ENCODE data around the gene REPIN1. TPM values are rescaled to one million over a fixed set of nuclear protein-coding genes. Genes with fewer than 3 reads are reported as not detected.

The REPIN1 gene
- total RNA-seq, 1 experiment from 2014 or later = 106 TPM

- H3K27ac ChIP-seq (ENCODE audit: low read depth, low read length) = peak overlapping the region; percentile 53
- no peak for TF ChIP-seq POLR2A (IDR thresholded peaks at IDR 0.05; ENCODE audit: borderline replicate concordance, extremely low read depth, insufficient read depth, insufficient read length)
- peak; percentile 37 for TF ChIP-seq TCF7L2 (IDR thresholded peaks at IDR 0.05; ENCODE audit: borderline replicate concordance, extremely low read depth, insufficient read depth, insufficient read length)
- peak overlapping the region; percentile 99 for H3K4me2 ChIP-seq (ENCODE audit: low read length)
- no peaks in the 10 kb centered on the region for H4K20me1 ChIP-seq (ENCODE audit: insufficient read depth)
- H3K4me3 ChIP-seq (replicated peaks in 1 of 2; ENCODE audit: low read depth in 1 of 2, low read length in 2 of 2) = peak overlapping the region; percentile 66 to 88
- BruUV-seq (replicated peaks) = no TSS peak
- peak; percentile 35 for ATAC-seq
- no peaks in the 10 kb centered on the region for H3K27me3 ChIP-seq (ENCODE audit: insufficient read depth, low read length)
- H3K9me2 ChIP-seq (ENCODE audit: insufficient read depth) = no peaks in the 10 kb centered on the region
- no peaks in the 10 kb centered on the region for H3K36me3 ChIP-seq (ENCODE audit: control insufficient read depth in 1 of 2, insufficient read depth in 2 of 2, low read length in 2 of 2)
- no peaks in the 10 kb centered on the region; the same call in 1 of the 2 replicates for H3K79me2 ChIP-seq (ENCODE audit: insufficient read depth, low read length)
- no peak for DNase-seq (ENCODE audit: low read depth, low spot score)
- POLR2A ChIA-PET = no interaction called here
- H2AFZ ChIP-seq (ENCODE audit: low read depth, low read length, poor library complexity, severe bottlenecking) = no peak overlapping the region
- no peaks in the 10 kb centered on the region for H3K9me3 ChIP-seq (ENCODE audit: control insufficient read depth in 1 of 2, insufficient read depth in 1 of 2, low read depth in 1 of 2, low read length in 2 of 2)
- RAD21 ChIA-PET (ENCODE audit: low non-redundant PET in 1 of 2, low total read pairs in 2 of 2, uncharacterized antibody in 2 of 2, unreplicated experiment in 2 of 2) = no interaction called here
- CTCF ChIA-PET = no interaction called here
- peaks cover 15 to 24% of the 10 kb centered on the region in 2 experiments for H3K4me1 ChIP-seq (ENCODE audit: control insufficient read depth in 1 of 2, insufficient read depth in 2 of 2, low read length in 2 of 2)
- intact Hi-C loops (cut with micrococcal nuclease) = loop anchor here (1.0 to 2.0 kb wide), 2 partner anchors 13 to 26 kb away; a partner anchor contains a TSS
- peak overlapping the region; percentile 70 for H3K9ac ChIP-seq (ENCODE audit: low read length)
These were observed 11.1 kb downstream of the REPIN1 start for GRCh38 chr7:150379441-150380379.

- Histone ChIP-seq H3K4me1 (ENCODE audit: control insufficient read depth in 1 of 2, insufficient read depth in 2 of 2, low read length in 2 of 2) (peaks cover 15 to 24% of the 10 kb centered on the region in 2 experiments), H3K79me2 (ENCODE audit: insufficient read depth, low read length) (no peaks in the 10 kb centered on the region; the same call in 1 of the 2 replicates), H3K9me2 (ENCODE audit: insufficient read depth) (no peaks in the 10 kb centered on the region), H3K27me3 (ENCODE audit: insufficient read depth, low read length) (no peaks in the 10 kb centered on the region), H4K20me1 (ENCODE audit: insufficient read depth) (no peaks in the 10 kb centered on the region), H3K36me3 (ENCODE audit: control insufficient read depth in 1 of 2, insufficient read depth in 2 of 2, low read length in 2 of 2) (no peaks in the 10 kb centered on the region), H3K9ac (ENCODE audit: low read length) (no peak overlapping the region; the same call in 1 of the 2 replicates), H3K27ac (ENCODE audit: low read depth, low read length) (no peak overlapping the region), H2AFZ (ENCODE audit: low read depth, low read length, poor library complexity, severe bottlenecking) (no peak overlapping the region), H3K9me3 (ENCODE audit: control insufficient read depth in 1 of 2, insufficient read depth in 1 of 2, low read depth in 1 of 2, low read length in 2 of 2) (no peaks in the 10 kb centered on the region), H3K4me3 (replicated peaks in 1 of 2; ENCODE audit: low read depth in 1 of 2, low read length in 2 of 2) (peak overlapping the region; percentile 66 to 88; a peak in 3 of 4 replicates), H3K4me2 (ENCODE audit: low read length) (peak overlapping the region; percentile 99)
- ChIA-PET CTCF (no interaction called here), POLR2A (no interaction called here), RAD21 (ENCODE audit: low non-redundant PET in 1 of 2, low total read pairs in 2 of 2, uncharacterized antibody in 2 of 2, unreplicated experiment in 2 of 2) (no interaction called here)
- TF ChIP-seq EZH2 (IDR thresholded peaks at IDR 0.05) = no peak
- TF ChIP-seq EZH2phosphoT487 (IDR thresholded peaks at IDR 0.05; ENCODE audit: borderline replicate concordance) = no peak
- no peak for TF ChIP-seq SIN3A (IDR thresholded peaks at IDR 0.05; ENCODE audit: low read depth)
- no peak for TF ChIP-seq SRF (IDR thresholded peaks at IDR 0.05; ENCODE audit: low read depth)
- TF ChIP-seq POLR2A (IDR thresholded peaks at IDR 0.05; ENCODE audit: borderline replicate concordance, extremely low read depth, insufficient read depth, insufficient read length) = no peak
- no peak for TF ChIP-seq CEBPB (IDR thresholded peaks at IDR 0.05; ENCODE audit: low read depth)
- TF ChIP-seq ATF3 (IDR thresholded peaks at IDR 0.05) = no peak
- TF ChIP-seq FOSL1 (IDR thresholded peaks at IDR 0.05; ENCODE audit: low read depth) = no peak
- TF ChIP-seq ZNF274 (IDR thresholded peaks at IDR 0.05; ENCODE audit: low read depth, low read length) = no peak
- TF ChIP-seq, protein P1, sequence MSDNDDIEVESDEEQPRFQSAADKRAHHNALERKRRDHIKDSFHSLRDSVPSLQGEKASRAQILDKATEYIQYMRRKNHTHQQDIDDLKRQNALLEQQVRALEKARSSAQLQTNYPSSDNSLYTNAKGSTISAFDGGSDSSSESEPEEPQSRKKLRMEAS (IDR thresholded peaks at IDR 0.05) = no peak
- TF ChIP-seq ZBTB33 (IDR thresholded peaks at IDR 0.05; ENCODE audit: extremely low read depth, insufficient replicate concordance, low read length) = no peak
- intact Hi-C loops (cut with micrococcal nuclease) = loop anchor here (1.0 kb wide), 1 partner anchor 25 kb away; a partner anchor contains a TSS
- DNase-seq (ENCODE audit: low read depth, low spot score) (no peak), ATAC-seq (no peak)
- BruUV-seq (replicated peaks) = no TSS peak
These were observed 11.8 kb downstream of the REPIN1 start for GRCh38 chr7:150380463-150380862.
